ENCODE data around the gene SLC9A9.

Gene SLC9A9

DNA sequence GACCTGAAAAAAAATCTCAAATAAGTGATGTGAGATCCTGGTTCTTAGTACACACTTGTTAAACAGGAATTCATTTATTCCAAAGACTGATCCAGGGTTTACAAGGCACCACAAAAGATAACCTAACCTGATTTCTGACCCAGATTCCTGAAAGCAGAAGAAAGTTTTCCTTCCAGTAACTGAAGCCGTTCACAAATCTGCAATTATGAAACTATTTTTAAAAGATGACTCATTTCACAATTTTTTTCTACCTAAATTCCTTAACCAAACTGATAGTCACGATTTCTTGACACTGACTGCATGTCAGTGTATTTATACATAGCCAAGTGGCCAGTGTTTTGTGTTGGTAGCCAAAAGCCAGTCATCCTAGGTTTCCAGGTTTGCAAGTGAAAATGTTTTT lies 17.1 kb downstream of the SLC9A9 start:
- Histone ChIP-seq H3K4me3 (ENCODE audit: low read depth in 1 of 2, low read length in 2 of 2) (no peak overlapping the region), H3K27me3 (ENCODE audit: insufficient read depth, low read length, poor library complexity) (no peaks in the 10 kb centered on the region), H3K36me3 (ENCODE audit: insufficient read depth, low read length) (no peaks in the 10 kb centered on the region), H4K20me1 (ENCODE audit: insufficient read depth, low read length) (no peaks in the 10 kb centered on the region), H3K9me3 (ENCODE audit: insufficient read depth, low read length, severe bottlenecking) (no peaks in the 10 kb centered on the region), H3K27ac (ENCODE audit: low read length) (no peak overlapping the region), H3K9ac (ENCODE audit: low read depth, low read length) (no peak overlapping the region), H2AFZ (ENCODE audit: low read depth, low read length) (no peak overlapping the region), H3K4me2 (ENCODE audit: insufficient read depth, low read length) (no peak overlapping the region), H3K4me1 (ENCODE audit: insufficient read depth, low read length) (no peaks in the 10 kb centered on the region), H3K79me2 (ENCODE audit: insufficient read depth, low read length) (no peaks in the 10 kb centered on the region)
- TF ChIP-seq, protein P1, sequence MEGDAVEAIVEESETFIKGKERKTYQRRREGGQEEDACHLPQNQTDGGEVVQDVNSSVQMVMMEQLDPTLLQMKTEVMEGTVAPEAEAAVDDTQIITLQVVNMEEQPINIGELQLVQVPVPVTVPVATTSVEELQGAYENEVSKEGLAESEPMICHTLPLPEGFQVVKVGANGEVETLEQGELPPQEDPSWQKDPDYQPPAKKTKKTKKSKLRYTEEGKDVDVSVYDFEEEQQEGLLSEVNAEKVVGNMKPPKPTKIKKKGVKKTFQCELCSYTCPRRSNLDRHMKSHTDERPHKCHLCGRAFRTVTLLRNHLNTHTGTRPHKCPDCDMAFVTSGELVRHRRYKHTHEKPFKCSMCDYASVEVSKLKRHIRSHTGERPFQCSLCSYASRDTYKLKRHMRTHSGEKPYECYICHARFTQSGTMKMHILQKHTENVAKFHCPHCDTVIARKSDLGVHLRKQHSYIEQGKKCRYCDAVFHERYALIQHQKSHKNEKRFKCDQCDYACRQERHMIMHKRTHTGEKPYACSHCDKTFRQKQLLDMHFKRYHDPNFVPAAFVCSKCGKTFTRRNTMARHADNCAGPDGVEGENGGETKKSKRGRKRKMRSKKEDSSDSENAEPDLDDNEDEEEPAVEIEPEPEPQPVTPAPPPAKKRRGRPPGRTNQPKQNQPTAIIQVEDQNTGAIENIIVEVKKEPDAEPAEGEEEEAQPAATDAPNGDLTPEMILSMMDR (IDR thresholded peaks at IDR 0.05; ENCODE audit: borderline replicate concordance, extremely low read depth, low read length, poor library complexity, severe bottlenecking): no peak
- no peak for TF ChIP-seq EZH2 (IDR thresholded peaks at IDR 0.05; ENCODE audit: borderline replicate concordance, low read depth, low read length, severe bottlenecking)
- DNase-seq (no peak), ATAC-seq (ENCODE audit: insufficient read depth, low read depth) (no peak)

DNA sequence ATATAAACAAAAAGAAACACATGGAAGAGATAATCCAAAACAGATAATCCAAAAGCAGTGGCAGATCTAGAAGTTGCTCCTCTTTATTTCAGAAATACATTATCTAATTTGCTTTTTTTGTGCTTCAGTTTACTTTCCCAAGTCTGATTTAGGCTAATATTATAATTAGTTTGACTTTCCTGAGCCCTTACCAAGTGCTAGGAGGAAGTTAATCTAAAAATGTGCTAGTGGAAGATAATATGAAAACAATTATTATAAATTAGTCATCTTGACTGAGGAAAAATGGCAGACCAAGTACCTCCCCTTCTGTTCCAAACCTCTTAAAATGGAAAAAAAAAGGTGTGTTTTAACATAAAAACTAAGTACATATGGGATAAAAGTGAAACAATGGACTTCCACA lies 17.5 kb downstream of the SLC9A9 start:
- Histone ChIP-seq H4K20me1 (ENCODE audit: insufficient read depth, low read length) (no peaks in the 10 kb centered on the region), H3K36me3 (ENCODE audit: insufficient read depth, low read length) (no peaks in the 10 kb centered on the region), H3K4me1 (ENCODE audit: insufficient read depth, low read length) (peaks cover 3% of the 10 kb centered on the region), H3K27me3 (ENCODE audit: insufficient read depth, low read length, poor library complexity) (no peaks in the 10 kb centered on the region), H3K4me3 (ENCODE audit: low read depth in 1 of 2, low read length in 2 of 2) (no peak overlapping the region), H2AFZ (ENCODE audit: low read depth, low read length) (no peak overlapping the region), H3K9ac (ENCODE audit: low read depth, low read length) (no peak overlapping the region), H3K4me2 (ENCODE audit: insufficient read depth, low read length) (no peak overlapping the region), H3K79me2 (ENCODE audit: insufficient read depth, low read length) (no peaks in the 10 kb centered on the region), H3K27ac (ENCODE audit: low read length) (no peak overlapping the region), H3K9me3 (ENCODE audit: insufficient read depth, low read length, severe bottlenecking) (no peaks in the 10 kb centered on the region)
- no peak for TF ChIP-seq EZH2 (IDR thresholded peaks at IDR 0.05; ENCODE audit: borderline replicate concordance, low read depth, low read length, severe bottlenecking)
- TF ChIP-seq, protein P1 (IDR thresholded peaks at IDR 0.05; ENCODE audit: borderline replicate concordance, extremely low read depth, low read length, poor library complexity, severe bottlenecking): no peak
- no peak for DNase-seq
- no peak for ATAC-seq (ENCODE audit: insufficient read depth, low read depth)

DNA sequence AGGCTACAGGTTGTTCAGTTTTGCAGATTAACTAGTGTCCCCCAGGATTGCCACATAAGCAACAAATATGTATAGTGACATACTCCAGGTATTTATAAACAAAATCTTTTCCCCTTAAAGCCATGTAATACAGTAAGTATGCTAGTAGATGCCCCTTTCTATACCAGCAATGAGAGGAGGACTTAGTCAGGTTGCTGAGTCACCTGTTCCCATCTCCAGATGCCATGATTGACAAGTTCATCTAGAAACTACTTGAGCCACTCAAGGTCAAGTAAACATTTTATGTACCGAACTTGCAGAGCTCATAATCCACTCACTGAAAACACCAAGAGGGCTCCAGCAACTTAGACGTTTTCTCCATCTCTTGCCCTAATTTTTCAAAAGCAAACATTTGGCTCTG lies 18.2 kb downstream of the SLC9A9 start:
- Histone ChIP-seq H3K4me2 (ENCODE audit: insufficient read depth, low read length) (no peak overlapping the region), H3K36me3 (ENCODE audit: insufficient read depth, low read length) (no peaks in the 10 kb centered on the region)
- DNase-seq: no peak

More for the DNA sequence above, 18.2 kb downstream of the SLC9A9 start:
- H3K4me1 ChIP-seq (ENCODE audit: insufficient read depth, low read length): peaks cover 10% of the 10 kb centered on the region
- no peak overlapping the region for H3K9ac ChIP-seq (ENCODE audit: low read depth, low read length)
- H4K20me1 ChIP-seq (ENCODE audit: insufficient read depth, low read length): no peaks in the 10 kb centered on the region
- no peak overlapping the region for H3K4me3 ChIP-seq (ENCODE audit: low read depth in 1 of 2, low read length in 2 of 2)
- H3K79me2 ChIP-seq (ENCODE audit: insufficient read depth, low read length): no peaks in the 10 kb centered on the region
- ATAC-seq (ENCODE audit: insufficient read depth, low read depth): no peak
- no peak overlapping the region for H2AFZ ChIP-seq (ENCODE audit: low read depth, low read length)
- H3K27me3 ChIP-seq (ENCODE audit: insufficient read depth, low read length, poor library complexity): no peaks in the 10 kb centered on the region
- no peak overlapping the region for H3K27ac ChIP-seq (ENCODE audit: low read length)
- TF ChIP-seq, protein P1 (IDR thresholded peaks at IDR 0.05; ENCODE audit: borderline replicate concordance, extremely low read depth, low read length, poor library complexity, severe bottlenecking): no peak
- no peak for TF ChIP-seq EZH2 (IDR thresholded peaks at IDR 0.05; ENCODE audit: borderline replicate concordance, low read depth, low read length, severe bottlenecking)
- H3K9me3 ChIP-seq (ENCODE audit: insufficient read depth, low read length, severe bottlenecking): no peaks in the 10 kb centered on the region

All from DND-41 (cell line).